Measurements from ENCODE around the gene ST6GALNAC6.

ST6GALNAC6 gene

GRCh38 chr9:127856094-127856728 lies 43.2 kb downstream of the ST6GALNAC6 start:
- no peak for TF ChIP-seq CTCF (IDR thresholded peaks at IDR 0.05; ENCODE audit: low read depth, low read length)
- DNase-seq (ENCODE audit: low read depth, low spot score): no peak
- in situ Hi-C loops (cut with HindIII; ENCODE audit: low sequenced_read_pairs): no loop called here
- H3K4me3 ChIP-seq (ENCODE audit: low read depth, low read length): no peak overlapping the region

GRCh38 chr9:127855522-127855921 lies 43.9 kb downstream of the ST6GALNAC6 start:
- in situ Hi-C loops (cut with HindIII; ENCODE audit: low sequenced_read_pairs): no loop called here
- TF ChIP-seq CTCF (IDR thresholded peaks at IDR 0.05; ENCODE audit: low read depth, low read length): no peak

GRCh38 chr9:127854960-127855359 lies 44.4 kb downstream of the ST6GALNAC6 start:
- no peak for TF ChIP-seq CTCF (IDR thresholded peaks at IDR 0.05; ENCODE audit: low read depth, low read length)
- DNase-seq (ENCODE audit: low read depth, low spot score): no peak
- H3K4me3 ChIP-seq (ENCODE audit: low read depth, low read length): no peak overlapping the region
- in situ Hi-C loops (cut with HindIII; ENCODE audit: low sequenced_read_pairs): no loop called here

More at GRCh38 chr9:127855522-127855921, 43.9 kb downstream of the ST6GALNAC6 start:
- no peak overlapping the region for H3K4me3 ChIP-seq (ENCODE audit: low read depth, low read length)
- DNase-seq (ENCODE audit: low read depth, low spot score): no peak

GRCh38 chr9:127854184-127854806 lies 45.1 kb downstream of the ST6GALNAC6 start, which contains the start of gene ENG:
ENG (minus strand) TSS chr9:127854658; CDS start chr9:127854355, 303 bp downstream.
- peak within 1 kb of the TSS; percentile 64 for H3K4me3 ChIP-seq (ENCODE audit: low read depth, low read length)
- in situ Hi-C loops (cut with HindIII; ENCODE audit: low sequenced_read_pairs): no loop called here

GRCh38 chr9:127853312-127854183 lies 45.9 kb downstream of the ST6GALNAC6 start:
- in situ Hi-C loops (cut with HindIII; ENCODE audit: low sequenced_read_pairs): no loop called here
- TF ChIP-seq CTCF (IDR thresholded peaks at IDR 0.05; ENCODE audit: low read depth, low read length): no peak
- H3K4me3 ChIP-seq (ENCODE audit: low read depth, low read length): peak overlapping the region; percentile 64
- DNase-seq (ENCODE audit: low read depth, low spot score): no peak

More at GRCh38 chr9:127854184-127854806, 45.1 kb downstream of the ST6GALNAC6 start, which contains the start of gene ENG:
- TF ChIP-seq CTCF (IDR thresholded peaks at IDR 0.05; ENCODE audit: low read depth, low read length): peak; percentile 33
- DNase-seq (ENCODE audit: low read depth, low spot score): peak; percentile 56

GRCh38 chr9:127852829-127853228 lies 46.6 kb downstream of the ST6GALNAC6 start:
- in situ Hi-C loops (cut with HindIII; ENCODE audit: low sequenced_read_pairs): no loop called here
- DNase-seq (ENCODE audit: low read depth, low spot score): no peak
- TF ChIP-seq CTCF (IDR thresholded peaks at IDR 0.05; ENCODE audit: low read depth, low read length): no peak
- H3K4me3 ChIP-seq (ENCODE audit: low read depth, low read length): peak overlapping the region; percentile 64
